Transverse colon (tissue), 4 donors: Measurements from ENCODE around the gene ERCC5. TPM values are rescaled to one million over a fixed set of nuclear protein-coding genes. Genes with fewer than 3 reads are reported as not detected.

ENCODE experiments used
- DNase-seq: peaks from one replicate; pipeline ENCODE4 v3.0.0-alpha.2; 2019
- H3K27ac ChIP-seq, 4 donors: fragments of 200-600 bp; sonication (generic); 2 replicates each; pipeline ENCODE4 v1.5.1; 2016 to 2018; ENCODE audit warnings: inconsistent platforms in 4 of 4
- H3K27me3 ChIP-seq: fragments of 200-600 bp; sonication (generic); 2 replicates; pipeline ENCODE4 v1.5.1; 2017; ENCODE audit warnings: inconsistent platforms
- H3K36me3 ChIP-seq, 4 donors: fragments of 200-600 bp; sonication (generic); 2 replicates each; pipeline ENCODE4 v1.5.1; 2017 to 2019; ENCODE audit warnings: inconsistent platforms in 4 of 4
- H3K4me1 ChIP-seq, 4 donors: fragments of 200-600 bp; sonication (generic); 2 replicates each; pipeline ENCODE4 v1.5.1; 2017 to 2020; ENCODE audit warnings: inconsistent platforms in 4 of 4
- H3K4me3 ChIP-seq, 4 donors: fragments of 200-600 bp; sonication (generic); 1 replicate in 1 of 4; 2 replicates in 3 of 4; pipeline versions ENCODE4 v1.5.1 to v1.6.1; 2017 to 2019; ENCODE audit warnings: inconsistent platforms in 4 of 4
- H3K9me3 ChIP-seq, 2 donors: fragments of 200-600 bp; sonication (generic); 2 replicates each; pipeline ENCODE4 v1.5.1; 2017 to 2019; ENCODE audit warnings: inconsistent platforms in 2 of 2
- EP300 ChIP-seq: sonication (generic); formaldehyde crosslinking; IDR thresholded peaks from one replicate; pipeline ENCODE4 v1.6.1; 2017; ENCODE audit warnings: antibody characterized with exemption, low read depth
- POLR2A ChIP-seq: fragments of 450-650 bp; IDR thresholded peaks from one replicate; pipeline ENCODE4 v1.6.1; 2016; ENCODE audit warnings: antibody characterized with exemption, mild to moderate bottlenecking, moderate library complexity
- POLR2AphosphoS5 ChIP-seq, 3 donors: sonication (generic); formaldehyde crosslinking; IDR thresholded peaks; one replicate each; pipeline ENCODE4 v1.6.1; 2016; ENCODE audit warnings: antibody characterized with exemption in 3 of 3
- WGBS, 2 donors: methylation state at CpG; one replicate each; pipeline ENCODE4 v1.1.5; 2018; ENCODE audit warnings: low coverage in 1 of 2; 5-methylcytosine and 5-hydroxymethylcytosine counted together
- in situ Hi-C, 4 donors: fragments of 200-750 bp; cut with MboI; loops; one replicate each; pipeline versions ENCODE4 v1.15.0 to v1.15.1; 2017; ENCODE audit warnings: low sequenced_read_pairs in 3 of 4, low pct_ligation_motif_present in 1 of 4, low pct_unique_long_range_greater_than_20kb in 1 of 4
- intact Hi-C: fragments of 100-400 bp; cut with DNase I; formaldehyde crosslinking; loops from one replicate; pipeline ENCODE4 v1.15.1; 2023; ENCODE audit warnings: low total_unique reads
- total RNA-seq, 4 donors: library from RNA; depleted of rRNA; stranded (reverse); fragments of >200 nt; gene quantifications; one replicate each; pipeline ENCODE4 v1.1.0, GENCODE V29; 2016
- TF ChIP-seq, protein P1 (sequence below), 5 experiments: fragments of 200-600 bp in 3 of 5; fragments of 450-650 bp in 2 of 5; sonication (generic) in 3 of 5; IDR thresholded peaks; 1 replicate in 2 of 5; 2 replicates in 3 of 5; pipeline ENCODE4 v1.5.1; 2016 to 2017; ENCODE audit warnings: antibody characterized with exemption in 5 of 5, inconsistent platforms in 3 of 5, mild to moderate bottlenecking in 2 of 5, moderate library complexity in 1 of 5

Gene ERCC5
- total RNA-seq, 4 donors from 2014 or later: 64.4 to 116 (median 84.9) TPM

DNA sequence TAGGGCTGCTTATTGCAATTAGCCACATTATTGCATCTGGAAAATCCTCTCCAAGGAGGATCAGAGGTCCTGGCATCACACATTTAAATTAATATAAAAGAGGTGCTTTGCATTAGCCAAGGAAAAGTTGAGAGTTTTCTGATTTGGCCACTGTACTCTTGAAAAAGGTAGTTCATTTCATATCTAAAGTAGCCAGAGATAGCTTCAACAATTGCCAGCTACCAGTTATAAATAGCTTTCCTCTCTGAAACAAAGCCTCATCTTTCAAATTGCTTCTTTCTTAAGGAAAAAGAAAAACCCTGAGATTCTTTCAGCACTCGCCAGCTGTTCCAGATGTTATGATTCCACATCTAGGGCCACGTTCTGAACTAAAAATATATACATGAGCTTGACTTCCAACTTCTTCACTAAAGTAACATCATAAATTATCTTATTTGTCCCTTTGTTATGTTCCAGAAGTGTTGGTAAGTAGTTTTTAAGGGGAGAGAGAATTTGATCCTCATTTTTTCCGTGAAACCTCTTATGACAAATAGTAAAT, 69.6 kb downstream of the ERCC5 start:
- intact Hi-C loops: no loop called here
- H3K4me1 ChIP-seq: peaks cover 0 to 4% (median 0%) of the 10 kb centered on the region in 4 donors
- no peak for DNase-seq
- H3K27me3 ChIP-seq: peaks cover 14% of the 10 kb centered on the region
- H3K4me3 ChIP-seq: no peak overlapping the region
- no peak overlapping the region for H3K27ac ChIP-seq
- in situ Hi-C loops: loop anchor here in 2 of 4 donors (10.0 to 25.0 kb wide), 2 partner anchors 222 to 229 kb away; no protein-coding TSS in a partner anchor
- H3K9me3 ChIP-seq: no peaks in the 10 kb centered on the region
- TF ChIP-seq POLR2A (no peak), POLR2AphosphoS5 (IDR thresholded peaks at IDR 0.05) (no peak), EP300 (no peak)
- TF ChIP-seq, protein P1, sequence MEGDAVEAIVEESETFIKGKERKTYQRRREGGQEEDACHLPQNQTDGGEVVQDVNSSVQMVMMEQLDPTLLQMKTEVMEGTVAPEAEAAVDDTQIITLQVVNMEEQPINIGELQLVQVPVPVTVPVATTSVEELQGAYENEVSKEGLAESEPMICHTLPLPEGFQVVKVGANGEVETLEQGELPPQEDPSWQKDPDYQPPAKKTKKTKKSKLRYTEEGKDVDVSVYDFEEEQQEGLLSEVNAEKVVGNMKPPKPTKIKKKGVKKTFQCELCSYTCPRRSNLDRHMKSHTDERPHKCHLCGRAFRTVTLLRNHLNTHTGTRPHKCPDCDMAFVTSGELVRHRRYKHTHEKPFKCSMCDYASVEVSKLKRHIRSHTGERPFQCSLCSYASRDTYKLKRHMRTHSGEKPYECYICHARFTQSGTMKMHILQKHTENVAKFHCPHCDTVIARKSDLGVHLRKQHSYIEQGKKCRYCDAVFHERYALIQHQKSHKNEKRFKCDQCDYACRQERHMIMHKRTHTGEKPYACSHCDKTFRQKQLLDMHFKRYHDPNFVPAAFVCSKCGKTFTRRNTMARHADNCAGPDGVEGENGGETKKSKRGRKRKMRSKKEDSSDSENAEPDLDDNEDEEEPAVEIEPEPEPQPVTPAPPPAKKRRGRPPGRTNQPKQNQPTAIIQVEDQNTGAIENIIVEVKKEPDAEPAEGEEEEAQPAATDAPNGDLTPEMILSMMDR (IDR thresholded peaks at IDR 0.05): no peak
- 50 to 54% methylated on average over 3 of the region's 3 CpGs for WGBS, 2 donors
- H3K36me3 ChIP-seq: no peaks in the 10 kb centered on the region

DNA sequence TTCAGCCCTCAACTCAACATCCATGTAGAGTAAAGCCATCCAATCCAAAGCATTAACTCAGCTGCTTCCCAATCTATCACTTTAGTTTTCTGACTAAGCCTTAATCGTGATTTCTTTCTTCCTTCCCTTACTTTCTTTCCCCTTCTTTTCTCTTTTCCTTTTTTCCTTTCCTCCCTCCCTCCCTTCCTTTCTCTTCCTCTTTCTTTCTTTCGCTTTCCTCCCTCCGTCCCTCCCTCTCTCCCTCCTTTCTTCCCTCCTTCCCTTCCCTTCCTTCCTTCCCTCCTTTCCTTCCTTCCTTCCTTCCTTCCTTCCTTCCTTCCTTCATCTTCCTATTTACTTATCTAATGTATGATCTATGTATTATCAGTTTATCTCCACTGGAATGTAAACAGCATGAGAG, 71.2 kb downstream of the ERCC5 start:
- no peak for DNase-seq
- H3K4me1 ChIP-seq: peaks cover 0 to 4% (median 0%) of the 10 kb centered on the region in 4 donors
- no peak overlapping the region for H3K4me3 ChIP-seq
- H3K36me3 ChIP-seq: no peaks in the 10 kb centered on the region
- TF ChIP-seq POLR2AphosphoS5 (IDR thresholded peaks at IDR 0.05) (no peak), POLR2A (no peak), EP300 (no peak)
- TF ChIP-seq, protein P1 (IDR thresholded peaks at IDR 0.05): no peak
- no peak overlapping the region for H3K27ac ChIP-seq
- in situ Hi-C loops: loop anchor here in 2 of 4 donors (10.0 to 25.0 kb wide), 2 partner anchors 220 to 228 kb away; no protein-coding TSS in a partner anchor
- H3K9me3 ChIP-seq: no peaks in the 10 kb centered on the region
- intact Hi-C loops: no loop called here
- peaks cover 20% of the 10 kb centered on the region for H3K27me3 ChIP-seq
- WGBS, 2 donors: 78 to 83% methylated on average over 3 of the region's 3 CpGs

DNA sequence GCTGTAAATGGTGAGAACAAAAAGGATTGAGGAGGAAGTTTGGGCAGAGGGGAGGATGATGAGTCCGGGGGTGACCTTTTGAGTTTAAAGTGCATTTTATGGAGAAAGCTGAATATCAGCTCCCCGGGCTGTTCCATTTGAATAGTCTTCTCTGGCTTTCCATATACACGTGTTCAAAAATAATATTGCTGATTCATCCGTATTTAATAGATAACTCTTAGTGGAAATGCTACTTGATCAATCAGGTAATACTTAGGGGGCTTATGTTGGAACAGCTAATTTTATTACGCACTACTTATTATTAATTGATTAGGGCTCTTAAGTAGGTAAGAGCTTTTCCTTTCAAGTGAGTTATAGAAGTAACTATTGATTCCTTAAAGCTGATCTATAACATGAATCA, 76.4 kb downstream of the ERCC5 start:
- in situ Hi-C loops (loop anchor here in 1 of 4 donors (25.0 kb wide), 1 partner anchor 215 kb away; no protein-coding TSS in a partner anchor), intact Hi-C loops (no loop called here)
- no peak for TF ChIP-seq POLR2AphosphoS5 (IDR thresholded peaks at IDR 0.05)
- no peak for TF ChIP-seq POLR2A
- no peak for TF ChIP-seq EP300
- TF ChIP-seq, protein P1 (IDR thresholded peaks at IDR 0.05): no peak
- DNase-seq: no peak
- H3K27me3 ChIP-seq: peaks cover 14% of the 10 kb centered on the region
- no peaks in the 10 kb centered on the region for H3K36me3 ChIP-seq
- H3K27ac ChIP-seq: no peak overlapping the region
- H3K4me3 ChIP-seq: no peak overlapping the region
- H3K4me1 ChIP-seq: no peaks in the 10 kb centered on the region
- H3K9me3 ChIP-seq: no peaks in the 10 kb centered on the region
- 85 to 86% methylated on average over 5 of the region's 5 CpGs for WGBS, 2 donors

Other genes starting within 250 kb of the ERCC5 start
- 10 to 100 TPM; 19.1 to 47.8 (median 30.3) TPM for gene TPP2, start 249.0 kb upstream of the ERCC5 start, total RNA-seq
- gene METTL21C, start 151.0 kb upstream of the ERCC5 start, total RNA-seq: not detected
- gene TEX30, start 72.2 kb upstream of the ERCC5 start, total RNA-seq: 1 to 10 TPM in 3 of 4 donors, not detected in 1; 5.4 to 6.0 (median 6.0) TPM
- 1 to 10 TPM in 2 of 4 donors, under 1 TPM in 1, not detected in 1; 0.75 to 3.5 (median 2.0) TPM for gene POGLUT2, start 47.1 kb upstream of the ERCC5 start, total RNA-seq
- gene BIVM, start 46.9 kb upstream of the ERCC5 start, total RNA-seq: 10 to 100 TPM in 3 of 4 donors, 1 to 10 TPM in 1; 3.0 to 31.4 (median 23.9) TPM
- gene SLC10A2, start 220.4 kb downstream of the ERCC5 start, total RNA-seq: 1 to 10 TPM in 1 of 4 donors, not detected in 3; 3.0 TPM